Measurements from ENCODE around the gene EMILIN3. TPM values are rescaled to one million over a fixed set of nuclear protein-coding genes. Genes with fewer than 3 reads are reported as not detected.
A peak's percentile ranks its signal among the peaks of the same experiment; 100 is the strongest.

EMILIN3 gene
- total RNA-seq, 1 experiment from 2014 or later: 5.9 TPM

- H2AK5ac ChIP-seq (ENCODE audit: insufficient read length, low read length): no peak overlapping the region
Measured at GRCh38 chr20:41344477-41344876, 22.1 kb downstream of the EMILIN3 start.

More at GRCh38 chr20:41344477-41344876, 22.1 kb downstream of the EMILIN3 start:
- no peak overlapping the region for H3K4ac ChIP-seq (ENCODE audit: low read depth, low read length)
- H4K20me1 ChIP-seq (ENCODE audit: control insufficient read depth, insufficient read depth, insufficient read length): no peaks in the 10 kb centered on the region
- no peak overlapping the region for H3K4me2 ChIP-seq (ENCODE audit: insufficient read depth, insufficient read length, low read length)
- H3K79me2 ChIP-seq (ENCODE audit: insufficient read depth, low read length): no peaks in the 10 kb centered on the region
- WGBS (ENCODE audit: extremely low coverage, insufficient read length, low lambda C conversion rate): no CpG with 5 or more reads among the region's 4 CpGs
- H3K4me1 ChIP-seq (ENCODE audit: insufficient read depth, low read length): peaks cover 3% of the 10 kb centered on the region; the same call in 1 of the 2 replicates
- no peaks in the 10 kb centered on the region for H3K27me3 ChIP-seq (ENCODE audit: insufficient read depth, low read length)
- Mint-ChIP-seq H3K4me1 (peaks cover 12 to 18% of the 10 kb centered on the region in 2 experiments), H3K27ac (peak overlapping the region in 1 of 3 experiments; percentile 70; a peak in 1 of 7 replicates), H3K36me3 (ENCODE audit: insufficient read depth in 1 of 3, low read depth in 3 of 3) (no peaks in the 10 kb centered on the region), H3K9me3 (no peaks in the 10 kb centered on the region), H3K4me3 (no peak overlapping the region), H3K27me3 (ENCODE audit: low read depth) (peaks cover 5% of the 10 kb centered on the region)
- no peak for DNase-seq
- H3K14ac ChIP-seq (ENCODE audit: insufficient read depth, low read length): no peak overlapping the region
- H4K8ac ChIP-seq (replicated peaks; ENCODE audit: insufficient read length, low read depth, low read length): no peak overlapping the region
- H3K79me1 ChIP-seq (ENCODE audit: insufficient read depth, low read depth, low read length, poor library complexity, severe bottlenecking): no peaks in the 10 kb centered on the region
- TF ChIP-seq, protein P1, sequence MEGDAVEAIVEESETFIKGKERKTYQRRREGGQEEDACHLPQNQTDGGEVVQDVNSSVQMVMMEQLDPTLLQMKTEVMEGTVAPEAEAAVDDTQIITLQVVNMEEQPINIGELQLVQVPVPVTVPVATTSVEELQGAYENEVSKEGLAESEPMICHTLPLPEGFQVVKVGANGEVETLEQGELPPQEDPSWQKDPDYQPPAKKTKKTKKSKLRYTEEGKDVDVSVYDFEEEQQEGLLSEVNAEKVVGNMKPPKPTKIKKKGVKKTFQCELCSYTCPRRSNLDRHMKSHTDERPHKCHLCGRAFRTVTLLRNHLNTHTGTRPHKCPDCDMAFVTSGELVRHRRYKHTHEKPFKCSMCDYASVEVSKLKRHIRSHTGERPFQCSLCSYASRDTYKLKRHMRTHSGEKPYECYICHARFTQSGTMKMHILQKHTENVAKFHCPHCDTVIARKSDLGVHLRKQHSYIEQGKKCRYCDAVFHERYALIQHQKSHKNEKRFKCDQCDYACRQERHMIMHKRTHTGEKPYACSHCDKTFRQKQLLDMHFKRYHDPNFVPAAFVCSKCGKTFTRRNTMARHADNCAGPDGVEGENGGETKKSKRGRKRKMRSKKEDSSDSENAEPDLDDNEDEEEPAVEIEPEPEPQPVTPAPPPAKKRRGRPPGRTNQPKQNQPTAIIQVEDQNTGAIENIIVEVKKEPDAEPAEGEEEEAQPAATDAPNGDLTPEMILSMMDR (conservative IDR thresholded peaks at IDR 0.05): no peak
- no peak overlapping the region for H3K9ac ChIP-seq (ENCODE audit: extremely low read depth, insufficient read length, low read length)
- H2BK5ac ChIP-seq (ENCODE audit: insufficient read length, low read length): no peak overlapping the region
- H3K27ac ChIP-seq (ENCODE audit: insufficient read length, low read depth, low read length): no peak overlapping the region
- no peaks in the 10 kb centered on the region for H3K9me3 ChIP-seq (ENCODE audit: control insufficient read depth, low read depth, low read length)
- no peak overlapping the region for H3K56ac ChIP-seq (ENCODE audit: insufficient read length, low read depth, low read length)
- H2AFZ ChIP-seq (ENCODE audit: low read length): no peak overlapping the region
- H2BK120ac ChIP-seq (ENCODE audit: low read depth, low read length, poor library complexity, severe bottlenecking): no peak overlapping the region
- H3K18ac ChIP-seq (ENCODE audit: insufficient read length, low read depth, low read length): no peak overlapping the region
- no peak overlapping the region for H2BK20ac ChIP-seq (ENCODE audit: low read depth, low read length, poor library complexity, severe bottlenecking)
- no peak overlapping the region for H2BK12ac ChIP-seq (ENCODE audit: insufficient read length, low read depth, low read length)
- no peak overlapping the region for H4K91ac ChIP-seq (ENCODE audit: insufficient read length, low read depth, low read length)
- H3K23me2 ChIP-seq (ENCODE audit: insufficient read length, low read depth, low read length, poor library complexity, severe bottlenecking): peaks cover 4% of the 10 kb centered on the region
- H3T11ph ChIP-seq (ENCODE audit: low read length): no peak overlapping the region
- no peak overlapping the region for H3K23ac ChIP-seq (ENCODE audit: insufficient read length, low read depth, low read length)
- H4K5ac ChIP-seq (ENCODE audit: insufficient read length, low read depth, low read length): no peak overlapping the region
- no peak overlapping the region for H2BK15ac ChIP-seq (ENCODE audit: low read depth, low read length)
